Esophagus muscularis mucosa (tissue), 4 donors: ENCODE measurements around the gene ABCD4. TPM values are rescaled to one million over a fixed set of nuclear protein-coding genes. Genes with fewer than 3 reads are reported as not detected.

ENCODE experiments used
- DNase-seq: peaks from one replicate; pipeline ENCODE4 v3.0.0-alpha.2; 2017; ENCODE audit errors: extremely low spot score
- H3K27ac ChIP-seq, 4 donors: fragments of 200-600 bp; sonication (generic); replicated peaks in 1 of 4; 1 replicate in 3 of 4; 2 replicates in 1 of 4; pipeline ENCODE4 v1.5.1; 2016 to 2019; ENCODE audit warnings: mild to moderate bottlenecking in 1 of 4
- H3K27me3 ChIP-seq, 4 donors: fragments of 200-600 bp; sonication (generic); one replicate each; pipeline versions ENCODE4 v1.5.1 to v1.6.0; 2016 to 2019
- H3K36me3 ChIP-seq, 4 donors: fragments of 200-600 bp; sonication (generic); one replicate each; pipeline ENCODE4 v1.5.1; 2016 to 2019
- H3K4me1 ChIP-seq, 4 donors: fragments of 200-600 bp; sonication (generic); one replicate each; pipeline ENCODE4 v1.5.1; 2016 to 2019
- H3K4me3 ChIP-seq, 4 donors: fragments of 200-600 bp; sonication (generic); 1 replicate in 2 of 4; 2 replicates in 2 of 4; pipeline ENCODE4 v1.5.1; 2016 to 2019; ENCODE audit warnings: mild to moderate bottlenecking in 4 of 4, moderate library complexity in 1 of 4
- H3K9me3 ChIP-seq, 4 donors: fragments of 200-600 bp; sonication (generic); 1 replicate in 3 of 4; 2 replicates in 1 of 4; pipeline ENCODE4 v1.5.1; 2016 to 2019
- CTCF ChIP-seq, 3 experiments: fragments of 200-600 bp in 2 of 3; fragments of 450-650 bp in 1 of 3; sonication (generic) in 2 of 3; IDR thresholded peaks; one replicate each; pipeline ENCODE4 v1.5.1; 2017 to 2019; ENCODE audit warnings: antibody characterized with exemption in 3 of 3, mild to moderate bottlenecking in 2 of 3, moderate library complexity in 1 of 3
- EP300 ChIP-seq: sonication (generic); formaldehyde crosslinking; IDR thresholded peaks from one replicate; pipeline ENCODE4 v1.6.1; 2017; ENCODE audit warnings: antibody characterized with exemption
- POLR2A ChIP-seq: fragments of 450-650 bp; IDR thresholded peaks from one replicate; pipeline ENCODE4 v1.6.1; 2017; ENCODE audit warnings: antibody characterized with exemption, moderate library complexity, mild to moderate bottlenecking, low read depth
- POLR2AphosphoS5 ChIP-seq, 2 donors: sonication (generic); formaldehyde crosslinking; IDR thresholded peaks; one replicate each; pipeline ENCODE4 v1.6.1; 2017; ENCODE audit warnings: antibody characterized with exemption in 2 of 2
- WGBS: methylation state at CpG from one replicate; pipeline ENCODE4 v1.1.5; 2018; 5-methylcytosine and 5-hydroxymethylcytosine counted together
- intact Hi-C: fragments of 100-400 bp; cut with DNase I; formaldehyde crosslinking; loops from one replicate; pipeline ENCODE4 v1.15.1; 2023
- total RNA-seq, 4 donors: library from RNA; depleted of rRNA; stranded (reverse); fragments of >200 nt; gene quantifications; one replicate each; pipeline versions ENCODE4 v1.1.0 to v1.2.1, GENCODE V29; 2016

ABCD4 gene
- total RNA-seq, 4 donors from 2014 or later: 25.5 to 39.5 (median 29.3) TPM

GRCh38 chr14:74246542-74246941 is 56.2 kb downstream of the ABCD4 start:
- Histone ChIP-seq H3K4me3 (no peak overlapping the region), H3K27me3 (peaks cover 0 to 78% (median 28%) of the 10 kb centered on the region in 4 donors), H3K9me3 (no peaks in the 10 kb centered on the region), H3K4me1 (peaks cover 5 to 12% (median 9%) of the 10 kb centered on the region in 4 donors), H3K36me3 (no peaks in the 10 kb centered on the region), H3K27ac (no peak overlapping the region)
- no peak for TF ChIP-seq EP300
- TF ChIP-seq POLR2AphosphoS5 (IDR thresholded peaks at IDR 0.05): no peak
- no peak for TF ChIP-seq POLR2A
- no peak for TF ChIP-seq CTCF (IDR thresholded peaks at IDR 0.05)
- no peak for DNase-seq
- intact Hi-C loops: no loop called here
- WGBS: 67% methylated on average over 4 of the region's 8 CpGs

DNA sequence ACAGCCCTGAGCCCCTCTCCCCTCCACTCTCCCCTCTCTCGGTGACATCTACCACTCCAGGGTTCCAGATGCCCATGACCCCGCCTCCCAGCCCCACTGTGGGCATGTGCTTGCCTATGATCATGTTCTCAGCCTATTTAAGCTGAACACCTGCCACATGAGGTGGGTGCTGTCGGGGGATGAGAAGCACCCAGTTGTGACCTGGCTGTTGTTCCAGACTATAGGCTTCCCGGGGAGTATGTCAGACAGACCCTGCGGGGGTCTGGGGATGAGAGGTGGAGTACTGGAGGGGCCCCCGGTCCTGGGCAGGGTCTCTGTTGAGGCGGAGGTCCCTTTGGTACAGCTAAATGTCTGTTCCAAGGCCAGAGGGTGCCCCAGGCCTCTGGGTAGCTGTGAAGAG is 57.4 kb downstream of the ABCD4 start:
- H3K4me3 ChIP-seq: no peak overlapping the region
- 67% methylated on average over 6 of the region's 7 CpGs for WGBS
- H3K36me3 ChIP-seq: no peaks in the 10 kb centered on the region
- intact Hi-C loops: no loop called here
- TF ChIP-seq EP300 (no peak), POLR2AphosphoS5 (IDR thresholded peaks at IDR 0.05) (no peak), CTCF (IDR thresholded peaks at IDR 0.05) (no peak), POLR2A (no peak)
- no peaks in the 10 kb centered on the region for H3K9me3 ChIP-seq
- peaks cover 17 to 20% (median 19%) of the 10 kb centered on the region in 4 donors for H3K4me1 ChIP-seq
- H3K27me3 ChIP-seq: peaks cover 9 to 80% (median 40%) of the 10 kb centered on the region in 4 donors
- no peak for DNase-seq
- H3K27ac ChIP-seq: no peak overlapping the region

GRCh38 chr14:74244115-74244514 is 58.6 kb downstream of the ABCD4 start:
- H3K36me3 ChIP-seq: no peaks in the 10 kb centered on the region
- TF ChIP-seq POLR2AphosphoS5 (IDR thresholded peaks at IDR 0.05) (no peak), EP300 (no peak), POLR2A (no peak), CTCF (IDR thresholded peaks at IDR 0.05) (no peak)
- no peaks in the 10 kb centered on the region for H3K9me3 ChIP-seq
- H3K4me3 ChIP-seq: no peak overlapping the region
- no peak overlapping the region for H3K27ac ChIP-seq
- WGBS: 28% methylated on average over 3 of the region's 3 CpGs
- H3K27me3 ChIP-seq: peaks cover 18 to 88% (median 52%) of the 10 kb centered on the region in 4 donors
- intact Hi-C loops: no loop called here
- no peak for DNase-seq
- H3K4me1 ChIP-seq: peaks cover 29 to 31% (median 31%) of the 10 kb centered on the region in 4 donors

GRCh38 chr14:74243051-74243450 is 59.7 kb downstream of the ABCD4 start:
- Histone ChIP-seq H3K27ac (no peak overlapping the region), H3K4me1 (peaks cover 30 to 31% (median 31%) of the 10 kb centered on the region in 4 donors), H3K27me3 (peaks cover 18 to 98% (median 60%) of the 10 kb centered on the region in 4 donors), H3K4me3 (no peak overlapping the region), H3K9me3 (no peaks in the 10 kb centered on the region), H3K36me3 (no peaks in the 10 kb centered on the region)
- 22% methylated on average over 5 of the region's 5 CpGs for WGBS
- TF ChIP-seq POLR2AphosphoS5 (IDR thresholded peaks at IDR 0.05) (no peak), CTCF (IDR thresholded peaks at IDR 0.05) (no peak), POLR2A (no peak)
- intact Hi-C loops: no loop called here
- DNase-seq: no peak

GRCh38 chr14:74242780-74243042 is 60.0 kb downstream of the ABCD4 start:
- Histone ChIP-seq H3K27ac (no peak overlapping the region), H3K36me3 (no peaks in the 10 kb centered on the region), H3K4me1 (peaks cover 30 to 31% (median 31%) of the 10 kb centered on the region in 4 donors), H3K27me3 (peaks cover 18 to 98% (median 60%) of the 10 kb centered on the region in 4 donors), H3K4me3 (no peak overlapping the region), H3K9me3 (no peaks in the 10 kb centered on the region)
- 33% methylated on average over 4 of the region's 4 CpGs for whole genome bisulfite sequencing
- TF ChIP-seq EP300: no peak
- no peak for TF ChIP-seq CTCF (IDR thresholded peaks at IDR 0.05)
- DNase-seq: no peak
- intact Hi-C loops: no loop called here
